NCI-H2029 (cell line): Measurements from ENCODE around the gene CTNND2.
"Not testable (repeated sequence)": the region's sequence is repeated elsewhere in the genome, so short reads cannot be mapped to it uniquely, and the experiment has no call there.

ENCODE experiments used
- DNase-seq: peaks from one replicate; lab custom pipeline; 2025; lab: John Stamatoyannopoulos, UW

The CTNND2 gene

DNA sequence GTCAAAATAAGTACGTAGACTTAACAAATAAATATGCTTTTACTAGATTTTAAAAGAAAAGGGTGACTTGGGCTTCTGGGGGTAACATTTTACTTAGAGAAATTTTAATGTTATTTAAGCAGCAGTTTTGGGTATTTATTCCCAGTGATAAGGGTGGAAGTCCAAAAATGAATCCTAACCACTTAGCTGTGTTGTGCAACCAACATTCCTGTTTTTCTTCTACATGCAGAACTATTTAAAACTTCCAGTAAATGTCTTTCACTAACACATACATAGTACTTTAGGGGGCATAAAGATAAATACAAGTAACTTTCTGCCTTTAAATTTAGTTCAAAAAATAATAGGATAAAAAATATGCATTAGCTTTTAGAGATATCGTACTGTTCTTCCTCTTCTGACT lies 436.7 kb downstream of the CTNND2 start:
- DNase-seq: no peak

DNA sequence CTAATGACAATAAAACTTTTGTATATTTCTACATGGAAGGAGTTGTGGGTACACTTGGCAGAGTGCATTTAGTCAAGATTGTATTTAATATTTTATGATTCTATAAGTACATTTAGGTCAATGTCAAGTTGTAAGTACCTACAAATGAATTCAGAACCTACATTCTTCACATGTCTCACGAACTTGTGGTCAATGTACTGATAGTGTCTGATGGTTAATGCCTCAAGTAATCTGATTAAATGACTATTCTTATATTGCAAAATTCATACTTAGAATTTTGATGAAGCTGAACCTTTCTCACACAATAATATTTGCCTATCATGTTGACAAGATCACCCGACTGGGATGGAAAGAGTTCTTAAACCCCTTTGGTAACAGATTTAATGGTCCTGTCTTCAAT lies 444.5 kb downstream of the CTNND2 start:
- no peak for DNase-seq

DNA sequence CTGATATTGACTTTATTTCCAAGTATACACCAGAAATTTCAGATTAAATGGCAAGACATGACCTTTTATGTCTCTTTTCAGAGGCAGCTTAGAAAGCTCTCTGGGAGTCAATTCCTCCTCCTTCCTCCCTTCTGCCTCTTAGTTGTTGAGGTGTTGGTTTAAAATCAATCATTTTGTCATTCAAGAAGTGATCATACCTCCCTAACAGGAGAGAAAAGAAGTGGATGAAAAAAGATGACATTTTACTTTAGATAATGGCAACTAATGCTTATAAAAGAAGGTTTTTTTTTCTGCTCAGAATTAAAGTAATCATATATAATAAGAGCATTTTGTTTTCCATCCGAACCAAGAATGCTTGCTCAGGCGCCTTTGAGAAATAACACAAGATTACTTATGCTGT lies 448.7 kb downstream of the CTNND2 start:
- no peak for DNase-seq

DNA sequence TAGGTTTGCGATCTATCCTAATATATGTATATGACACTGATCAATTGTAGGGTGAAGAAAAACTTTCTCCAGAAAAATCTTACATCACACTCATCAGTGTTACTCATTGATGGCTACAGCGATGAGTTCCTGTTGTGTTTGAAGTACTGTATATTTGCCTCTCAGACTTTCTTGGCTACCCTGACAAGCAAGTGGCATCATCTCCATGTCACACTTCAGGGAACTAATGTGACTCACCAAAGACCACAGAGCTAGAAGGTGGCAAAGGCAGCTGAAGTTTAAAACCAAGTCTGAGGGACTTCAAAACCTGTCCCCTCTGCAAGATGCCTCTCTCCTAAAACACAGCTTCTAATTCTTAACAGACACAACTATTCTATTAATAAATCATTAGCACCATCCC lies 451.4 kb downstream of the CTNND2 start:
- no peak for DNase-seq

DNA sequence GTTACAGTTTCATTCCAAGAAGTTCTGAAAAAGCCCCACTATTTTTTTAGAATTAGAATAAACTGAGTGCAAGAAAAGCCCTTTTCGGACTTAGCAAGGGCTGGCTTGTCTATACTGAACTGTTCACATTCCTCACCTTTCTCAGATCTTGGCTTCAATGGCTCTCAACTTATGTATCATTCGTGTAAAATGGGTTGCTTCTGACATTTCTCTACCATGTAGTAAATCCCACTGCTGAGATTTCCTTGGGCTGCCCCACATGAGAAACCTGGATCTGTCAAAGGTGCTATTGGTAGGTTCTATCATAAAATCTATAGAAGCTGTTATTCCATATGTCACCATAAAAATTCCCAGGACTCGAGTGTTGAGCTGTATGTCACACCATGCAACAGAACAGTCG lies 454.3 kb downstream of the CTNND2 start:
- no peak for DNase-seq

DNA sequence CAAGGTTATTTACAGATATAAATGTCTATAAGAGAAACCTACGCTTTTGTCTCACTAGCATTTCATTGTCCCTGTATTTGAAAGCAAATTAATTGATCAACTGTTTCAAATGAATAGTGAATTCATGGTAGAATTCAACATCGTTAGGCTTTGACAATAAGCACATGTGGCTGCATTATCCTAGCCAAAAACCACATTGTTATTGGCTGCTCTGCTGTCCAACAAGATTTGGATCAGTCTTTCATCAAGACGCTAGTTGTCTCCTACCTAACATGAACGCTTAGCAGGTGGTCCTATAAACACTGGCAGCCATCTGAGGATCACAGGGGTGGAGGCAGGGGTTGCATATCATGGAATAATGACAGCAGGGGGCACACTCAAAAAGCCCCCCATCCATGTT lies 455.0 kb downstream of the CTNND2 start:
- no peak for DNase-seq

DNA sequence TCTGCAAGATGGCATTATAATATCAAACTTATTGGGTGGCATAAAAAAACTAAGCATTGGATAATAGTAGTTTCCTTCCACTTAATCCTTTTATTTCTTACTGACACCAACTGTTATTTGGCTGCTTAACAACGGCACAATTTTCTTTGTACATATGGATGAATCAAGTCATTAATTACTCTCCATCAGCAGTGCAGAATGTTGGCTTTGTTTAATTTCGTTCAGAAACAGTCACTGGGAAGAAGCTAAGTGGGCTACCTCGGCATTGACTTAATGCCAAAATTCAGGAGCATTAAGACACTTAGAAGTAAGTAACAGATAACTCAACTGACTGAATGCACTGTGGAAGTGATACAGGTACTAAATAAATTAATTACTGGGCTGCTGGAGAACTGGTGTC lies 460.4 kb downstream of the CTNND2 start:
- no peak for DNase-seq

DNA sequence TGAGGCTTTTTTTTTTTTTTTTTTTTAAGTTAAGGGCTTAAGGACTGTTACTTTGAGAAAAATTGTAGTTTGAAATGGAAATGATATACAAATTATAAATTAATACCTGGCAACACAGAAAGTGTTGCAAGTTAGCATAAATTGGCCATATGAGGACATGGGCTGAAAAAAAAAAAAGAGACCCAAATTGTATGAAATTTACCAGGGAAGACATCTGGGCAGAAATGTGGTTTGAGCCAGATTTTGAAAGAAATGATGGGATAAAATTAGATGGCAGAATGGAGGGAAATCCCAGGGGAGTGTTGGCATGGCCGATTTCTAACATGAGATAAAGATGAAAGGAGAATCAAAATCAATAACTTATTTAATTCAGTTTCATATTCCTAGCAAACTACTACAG lies 472.1 kb downstream of the CTNND2 start:
- DNase-seq: no peak

DNA sequence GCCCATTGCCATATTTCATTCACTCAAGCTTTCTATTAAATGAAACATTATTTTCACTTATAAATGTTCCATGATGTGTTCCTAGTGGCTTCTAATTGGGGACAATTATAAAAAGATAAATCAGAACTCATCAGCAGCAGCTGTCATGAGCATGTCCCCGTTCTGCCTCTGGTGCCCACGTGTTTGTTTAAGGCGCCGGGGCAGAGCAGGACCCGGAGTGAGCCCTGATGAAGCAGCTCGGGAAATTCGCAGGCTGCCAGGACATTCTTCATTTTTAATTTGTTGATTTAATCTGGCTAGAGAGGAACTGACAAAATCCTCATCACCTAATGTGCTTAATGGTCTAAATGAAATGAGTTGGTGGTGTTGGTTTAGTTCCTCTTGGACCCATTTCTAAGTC lies 475.0 kb downstream of the CTNND2 start:
- no peak for DNase-seq

DNA sequence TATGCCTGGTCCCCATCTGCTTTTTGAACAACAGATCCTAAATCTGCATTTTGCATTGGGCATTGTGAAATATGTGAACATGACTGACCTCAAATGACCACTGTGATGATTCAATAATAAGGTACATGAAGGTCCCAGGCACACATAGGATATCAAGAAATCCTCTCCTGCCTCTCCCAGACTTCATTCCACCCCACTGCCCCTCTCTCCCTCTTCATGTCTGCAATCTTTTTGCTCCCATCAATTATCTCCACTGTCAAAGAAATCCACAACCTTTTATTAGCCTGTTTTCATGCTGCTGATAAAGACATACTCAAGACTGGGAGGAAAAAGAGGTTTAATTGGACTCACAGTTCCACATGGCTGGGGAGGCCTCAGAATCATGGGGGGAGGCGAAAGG lies 476.7 kb downstream of the CTNND2 start:
- DNase-seq: no peak

DNA sequence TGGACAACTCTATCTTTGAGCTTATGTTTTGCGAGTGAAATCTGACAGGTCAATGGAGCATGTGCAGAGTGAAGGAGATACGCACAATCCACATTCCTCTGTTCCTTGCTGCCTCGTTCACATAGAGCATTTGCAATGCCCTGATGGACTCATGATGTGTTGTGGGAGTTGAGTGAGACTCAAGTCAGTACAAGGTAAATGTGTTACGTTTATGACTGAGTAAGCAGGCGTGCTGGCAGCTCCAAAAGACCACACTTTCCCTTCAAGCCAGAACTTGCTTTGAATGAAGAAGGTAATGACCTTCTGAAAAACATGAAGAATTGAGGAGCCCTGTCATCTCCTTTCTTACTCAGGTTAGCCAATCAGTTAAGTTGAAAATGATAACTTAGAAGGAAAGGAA lies 477.8 kb downstream of the CTNND2 start:
- DNase-seq: no peak

DNA sequence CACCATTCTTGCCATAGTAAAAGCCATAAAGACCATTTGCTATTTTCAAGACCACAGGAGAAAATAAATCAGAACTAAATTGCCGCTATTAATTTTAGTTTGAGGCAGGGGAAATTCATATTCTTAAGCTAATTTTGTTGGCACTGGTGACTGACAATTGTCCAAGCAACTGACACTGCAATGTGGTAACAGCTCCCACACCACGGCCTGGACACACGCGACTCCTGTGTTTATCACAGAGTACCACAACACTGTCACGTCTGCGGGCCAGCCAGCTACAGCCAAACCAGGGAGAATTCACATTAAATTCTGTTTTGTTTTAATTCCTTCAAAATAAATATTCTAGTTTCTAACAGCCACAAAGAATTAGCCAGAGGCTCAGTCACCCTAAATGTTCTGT lies 481.9 kb downstream of the CTNND2 start:
- DNase-seq: no peak

DNA sequence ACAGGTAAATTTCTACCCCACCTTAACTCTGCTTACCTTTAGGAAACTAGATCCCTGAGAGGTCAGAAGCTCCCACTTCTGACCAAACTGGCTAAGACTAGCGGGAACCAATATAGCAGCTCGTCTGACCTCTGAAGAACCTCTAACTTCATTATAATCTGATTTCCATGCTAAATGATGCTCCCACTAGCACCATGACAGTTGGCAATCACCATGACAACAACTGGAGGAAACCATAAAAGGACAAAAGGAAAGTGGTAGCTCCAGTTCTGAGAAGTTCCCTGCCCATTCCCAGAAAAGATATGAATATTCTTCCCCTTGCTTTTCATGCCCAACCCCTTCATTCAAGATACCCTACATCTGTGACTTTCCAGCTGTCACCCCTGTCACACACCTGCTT lies 483.3 kb downstream of the CTNND2 start:
- no peak for DNase-seq

DNA sequence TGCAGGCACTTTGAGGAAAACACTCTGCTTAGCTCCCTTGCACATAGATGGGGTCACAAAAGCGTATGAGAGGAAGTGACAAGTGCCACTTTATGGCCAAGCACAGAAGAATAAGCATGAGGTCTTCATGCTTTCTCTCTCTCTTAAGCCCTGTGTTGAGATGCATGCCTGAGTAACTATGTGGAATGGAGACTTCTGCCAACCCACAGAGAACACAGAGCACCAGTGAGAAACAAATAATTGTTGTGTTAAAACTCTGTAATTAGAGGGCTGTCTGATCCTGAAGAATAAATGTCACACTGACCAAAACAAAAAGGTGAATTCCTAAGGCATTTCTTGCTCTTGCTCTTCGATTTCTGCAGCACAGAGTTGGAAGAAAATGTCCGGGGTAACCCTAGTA lies 488.5 kb downstream of the CTNND2 start:
- no peak for DNase-seq

DNA sequence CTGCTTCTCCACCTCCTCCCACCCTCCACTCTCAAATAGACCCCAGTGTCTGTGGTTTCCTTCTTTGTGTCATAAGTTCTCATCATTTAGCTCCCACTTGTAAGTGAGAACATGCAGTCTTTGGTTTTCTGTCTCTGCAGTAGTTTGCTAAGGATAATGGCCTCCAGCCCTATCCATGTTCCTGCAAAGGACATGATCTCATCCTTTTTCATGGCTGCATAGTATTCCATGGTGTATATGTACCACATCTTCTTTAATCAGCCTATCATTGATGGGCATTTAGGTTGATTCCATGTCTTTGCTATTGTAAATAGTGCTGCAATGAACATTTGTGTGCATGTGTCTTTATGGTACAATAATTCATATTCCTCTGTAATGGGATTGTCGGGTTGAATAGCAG lies 489.5 kb downstream of the CTNND2 start:
- DNase-seq: not testable (repeated sequence)

DNA sequence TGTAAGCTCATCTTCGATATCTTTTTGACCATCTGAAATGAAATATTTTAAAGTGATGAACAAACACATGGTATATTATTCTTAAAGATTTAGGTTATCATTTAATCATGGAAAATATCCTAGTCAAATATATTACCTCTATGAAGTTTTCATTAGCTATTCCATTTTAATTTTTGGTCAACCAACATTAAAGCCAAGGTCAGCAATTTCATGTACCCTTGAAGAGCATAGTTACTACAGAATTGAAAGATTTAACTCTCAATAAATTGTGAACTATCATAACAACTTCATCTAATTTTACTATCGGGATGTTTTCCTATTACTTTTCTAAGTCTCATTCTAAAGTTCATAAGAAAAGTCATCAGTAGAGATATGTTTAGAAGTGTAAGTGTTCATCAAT lies 492.6 kb downstream of the CTNND2 start:
- DNase-seq: no peak

DNA sequence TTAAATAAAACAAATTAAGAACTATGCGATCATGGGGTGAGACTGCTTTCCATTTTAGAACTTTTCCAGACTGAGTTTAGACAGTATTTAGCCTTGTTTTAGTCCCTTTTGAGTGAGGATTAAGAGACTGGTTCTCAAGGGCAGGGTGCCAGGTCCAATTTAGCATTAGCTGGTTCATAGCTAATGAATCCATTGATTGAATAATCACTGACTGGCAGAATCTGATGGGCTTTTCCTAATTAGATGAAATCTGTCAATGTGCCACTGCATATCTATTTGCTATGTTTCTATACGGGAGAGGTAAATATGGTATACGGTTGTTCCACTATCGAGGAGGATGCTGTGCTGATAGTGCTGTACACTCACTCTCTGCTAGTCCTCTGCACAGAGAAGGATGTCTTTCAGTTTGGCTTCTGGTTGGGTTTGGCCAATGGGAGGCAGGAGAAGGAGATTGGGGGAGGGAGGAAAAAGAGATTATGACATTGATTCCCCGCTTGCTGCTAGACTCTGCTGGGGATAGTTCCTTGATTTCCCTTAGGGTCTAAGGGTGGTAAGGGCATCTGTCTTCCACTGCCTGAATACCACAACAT lies 496.6 kb downstream of the CTNND2 start:
- no peak for DNase-seq

DNA sequence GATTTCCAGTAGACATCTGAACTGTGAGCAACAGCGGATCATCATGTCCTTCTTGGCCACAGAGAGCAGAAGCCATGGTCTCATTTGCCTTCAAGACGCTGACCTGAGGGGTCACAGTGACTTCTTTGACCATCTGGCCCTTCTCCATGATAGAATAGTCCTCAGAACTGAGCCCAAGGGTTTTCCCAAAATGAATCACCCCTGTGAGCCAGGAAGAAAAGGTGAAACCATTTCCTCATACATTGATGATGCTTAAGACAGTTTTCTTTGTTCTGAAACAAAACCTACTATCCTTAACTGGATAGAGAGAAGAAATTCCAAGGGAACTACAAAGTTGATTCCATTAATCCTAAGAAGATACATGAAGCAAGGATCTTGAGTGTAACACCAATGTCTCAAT lies 503.9 kb downstream of the CTNND2 start:
- DNase-seq: no peak

DNA sequence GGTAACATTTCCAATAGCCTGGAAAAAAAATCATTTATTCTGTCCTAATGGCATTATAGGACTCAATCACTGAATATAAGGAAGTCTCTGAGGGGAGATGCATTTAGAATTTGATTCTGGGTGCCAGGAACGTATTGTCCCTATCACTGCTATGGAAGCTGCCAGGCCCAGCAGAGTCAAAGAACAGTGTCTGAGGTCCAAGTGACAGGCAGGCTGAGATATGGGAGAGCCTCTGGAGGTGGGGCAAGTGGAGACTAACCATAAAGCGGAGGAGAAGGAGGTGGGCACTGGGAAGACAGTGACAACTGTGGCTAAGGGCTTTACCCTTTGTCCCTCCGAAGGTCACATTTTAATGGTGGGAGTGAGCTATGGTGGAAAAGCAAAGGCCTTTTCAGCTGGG lies 505.5 kb downstream of the CTNND2 start:
- no peak for DNase-seq

DNA sequence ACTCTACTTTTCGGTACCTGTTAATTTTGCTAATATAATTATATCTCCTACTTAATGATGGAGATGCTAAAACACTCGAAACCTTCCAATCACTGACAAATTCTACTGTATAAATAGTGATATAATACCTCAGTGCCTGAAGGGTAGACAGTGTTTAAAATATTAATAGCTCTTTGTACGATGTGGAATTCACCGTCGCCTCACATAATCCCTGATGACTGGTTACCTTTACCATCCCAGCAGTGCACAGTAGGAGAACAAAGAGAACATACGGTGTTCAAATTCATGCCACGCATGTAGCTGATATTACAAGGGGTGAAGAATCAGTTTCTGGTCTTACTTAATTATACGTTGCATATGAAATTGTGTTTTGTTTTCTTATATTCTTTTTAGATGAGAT lies 506.7 kb downstream of the CTNND2 start:
- DNase-seq: no peak

DNA sequence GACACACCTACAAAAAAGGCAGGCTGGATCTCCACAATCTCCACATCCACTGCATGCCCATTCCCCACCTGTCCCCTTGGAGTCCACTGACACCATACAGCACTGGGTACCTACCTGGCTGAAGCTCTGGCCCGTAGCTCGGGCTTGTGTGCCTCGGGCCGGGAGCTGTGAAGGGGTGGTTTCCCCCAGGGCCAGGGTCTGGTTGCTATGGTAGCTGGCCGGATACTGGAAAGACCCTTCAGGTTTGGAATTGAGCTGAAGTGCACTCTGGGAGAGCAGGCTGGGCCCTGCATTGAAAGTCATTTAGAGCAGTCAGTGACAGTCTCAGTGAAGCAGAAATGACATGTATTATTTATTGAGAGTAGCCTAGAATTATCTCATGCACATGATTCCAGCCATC lies 507.3 kb downstream of the CTNND2 start:
- DNase-seq: no peak

DNA sequence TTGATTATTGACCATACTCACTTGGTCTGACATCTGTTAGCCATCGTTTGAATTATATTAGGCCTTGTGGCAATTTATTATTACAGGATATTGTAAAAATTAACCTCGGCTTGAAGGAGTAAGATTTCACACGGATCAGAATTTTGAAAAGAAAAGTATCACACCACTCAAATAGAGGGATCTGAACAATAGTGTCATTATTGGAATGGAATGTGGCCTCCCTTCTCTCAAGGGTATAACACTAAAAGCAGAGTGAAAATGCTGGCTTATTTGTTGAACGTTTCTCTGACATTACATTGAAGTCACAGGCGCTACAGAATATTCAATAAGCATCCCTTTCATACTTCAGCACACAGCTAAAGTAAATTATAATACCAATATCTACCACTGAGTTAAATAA lies 509.3 kb downstream of the CTNND2 start:
- DNase-seq: no peak

DNA sequence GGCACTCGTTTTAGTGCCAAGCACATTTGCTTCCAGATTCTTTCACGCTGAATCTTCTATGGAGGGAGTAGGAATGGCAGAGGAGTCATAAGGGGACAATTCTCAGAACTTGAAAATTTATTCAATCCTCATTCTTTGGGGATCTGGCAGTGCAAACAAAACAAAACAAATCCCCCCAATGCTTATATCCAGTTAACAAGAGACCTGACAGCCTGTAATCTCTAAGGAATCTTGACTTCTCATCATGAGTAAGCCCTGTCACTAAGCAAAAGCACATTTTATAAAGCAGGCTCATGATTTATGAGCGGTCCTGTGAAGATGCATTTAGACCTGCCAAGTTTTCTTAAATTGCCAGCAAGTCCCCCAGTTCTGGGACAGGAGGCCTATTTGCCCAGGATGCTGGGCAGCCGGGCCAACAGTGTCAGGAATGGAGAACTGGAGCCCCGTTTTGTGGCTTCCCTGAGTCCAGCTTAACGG lies 513.9 kb downstream of the CTNND2 start:
- no peak for DNase-seq

DNA sequence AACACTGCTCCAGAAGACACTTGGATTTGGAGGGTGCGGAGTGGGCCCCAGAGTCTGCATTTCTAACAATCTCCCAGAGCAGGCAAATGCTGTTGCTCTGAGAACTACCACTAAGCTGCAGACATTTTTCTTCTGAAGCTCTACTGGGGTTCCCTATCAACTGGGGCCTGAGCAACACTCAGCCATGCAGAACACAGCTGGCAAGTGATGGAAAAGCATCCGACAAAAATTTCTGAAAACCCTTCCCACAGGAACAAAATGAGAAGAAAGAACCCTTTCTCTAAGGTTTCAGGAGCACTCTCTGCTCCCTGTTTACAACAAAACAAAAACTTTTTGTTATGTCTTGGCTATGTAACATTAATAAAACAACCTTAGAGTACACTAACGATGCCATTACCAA lies 516.9 kb downstream of the CTNND2 start:
- no peak for DNase-seq

DNA sequence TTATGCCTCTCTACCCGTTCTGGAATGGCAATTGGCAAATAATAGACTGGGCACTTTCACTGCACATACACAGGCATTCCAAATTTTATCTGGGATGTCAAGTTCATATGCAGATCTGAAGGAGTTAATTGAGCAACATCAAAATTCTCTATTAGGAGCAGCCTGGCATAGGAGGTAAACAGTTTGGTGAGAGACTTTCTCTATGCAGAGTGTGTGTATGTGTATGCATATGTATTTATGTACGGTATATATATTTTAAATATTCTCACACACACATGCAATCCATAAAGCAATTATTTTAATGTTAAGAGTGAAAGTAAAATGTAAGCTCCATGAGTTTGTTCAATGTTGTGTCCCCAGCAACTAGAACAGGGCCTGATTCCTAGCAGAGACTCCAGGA lies 517.8 kb downstream of the CTNND2 start:
- no peak for DNase-seq
